PC-9 (cell line): Measurements from ENCODE around the gene SEC16A. TPM values are rescaled to one million over a fixed set of nuclear protein-coding genes. Genes with fewer than 3 reads are reported as not detected.
"Not testable (repeated sequence)": the region's sequence is repeated elsewhere in the genome, so short reads cannot be mapped to it uniquely, and the experiment has no call there.

Experiments used
- BruUV-seq: library from RNA; stranded (reverse); fragments of 400-500 nt; replicated peaks from 2 replicates; lab custom pipeline; 2021; lab: Mats Ljungman, UMichigan
- CTCF ChIA-PET: fragments of 300-600 bp; sonication (Branson Sonifier 250); formaldehyde crosslinking; loops from one replicate; lab custom pipeline; 2022; ENCODE audit warnings: antibody characterized with exemption; lab: Charles Lee
- POLR2A ChIA-PET: fragments of 300-600 bp; sonication (Branson Sonifier 250); formaldehyde crosslinking; loops from one replicate; lab custom pipeline; 2022; ENCODE audit warnings: antibody characterized with exemption; ENCODE audit not compliant: unreplicated experiment; lab: Charles Lee
- DNase-seq, 2 experiments: peaks; one replicate each; pipeline versions ENCODE4 v3.0.0 to v3.0.0-alpha.2; 2015 to 2022; ENCODE audit warnings: mixed read lengths in 1 of 2
- H2AFZ ChIP-seq: fragments of 200-600 bp; sonication (generic); 2 replicates; pipeline ENCODE4 v1.8.1; 2017; ENCODE audit warnings: antibody characterized with exemption
- H3F3A ChIP-seq: fragments of 200-600 bp; sonication (generic); 2 replicates; pipeline ENCODE4 v1.8.1; 2017; ENCODE audit warnings: antibody characterized with exemption, mild to moderate bottlenecking, low read depth; ENCODE audit not compliant: insufficient read depth
- H3K27ac ChIP-seq: fragments of 200-600 bp; sonication (generic); 2 replicates; pipeline ENCODE4 v1.6.1; 2016; ENCODE audit warnings: mixed run types
- H3K27me3 ChIP-seq: fragments of 200-600 bp; sonication (generic); 2 replicates; pipeline ENCODE4 v1.6.1; 2016; ENCODE audit warnings: low read depth, mixed run types; ENCODE audit not compliant: insufficient read depth
- H3K36me3 ChIP-seq: fragments of 200-600 bp; sonication (generic); 2 replicates; pipeline ENCODE4 v1.6.1; 2016; ENCODE audit warnings: low read depth, mixed run types
- H3K4me1 ChIP-seq: fragments of 200-600 bp; sonication (generic); replicated peaks from 2 replicates; pipeline ENCODE4 v1.6.1; 2016; ENCODE audit warnings: mixed run types; ENCODE audit not compliant: insufficient read depth
- H3K4me2 ChIP-seq: fragments of 200-600 bp; sonication (generic); 2 replicates; pipeline ENCODE4 v1.6.1; 2017; ENCODE audit warnings: mixed run types
- H3K4me3 ChIP-seq: fragments of 200-600 bp; sonication (generic); 2 replicates; pipeline ENCODE4 v1.6.1; 2016; ENCODE audit warnings: mixed run types
- H3K79me2 ChIP-seq: fragments of 200-600 bp; sonication (generic); 2 replicates; pipeline ENCODE4 v1.6.1; 2017; ENCODE audit warnings: low read depth, mixed run types
- H3K9me2 ChIP-seq: fragments of 200-600 bp; sonication (generic); 2 replicates; pipeline ENCODE4 v1.8.1; 2017; ENCODE audit warnings: mild to moderate bottlenecking; ENCODE audit not compliant: insufficient read depth
- H3K9me3 ChIP-seq: fragments of 200-600 bp; sonication (generic); 2 replicates; pipeline ENCODE4 v1.8.1; 2016; ENCODE audit warnings: low read depth; ENCODE audit not compliant: insufficient read depth
- H4K20me1 ChIP-seq: fragments of 200-600 bp; sonication (generic); 2 replicates; pipeline ENCODE4 v1.8.1; 2017; ENCODE audit not compliant: insufficient read depth
- EZH2 ChIP-seq: fragments of 200-600 bp; sonication (generic); IDR thresholded peaks from 2 replicates; pipeline ENCODE4 v1.8.0; 2017; ENCODE audit warnings: antibody characterized with exemption, low read depth
- intact Hi-C: fragments of 100-400 bp; cut with micrococcal nuclease; formaldehyde crosslinking; loops from one replicate; pipeline ENCODE4 v1.10.0; 2022; ENCODE audit not compliant: unreplicated experiment
- total RNA-seq: library from RNA; stranded (reverse); gene quantifications from 2 replicates; pipeline ENCODE4 v1.2.3, GENCODE V29; 2021
- TF ChIP-seq, protein P1 (sequence below): fragments of 200-600 bp; sonication (generic); conservative IDR thresholded peaks from 2 replicates; pipeline ENCODE4 v1.6.1; 2017; ENCODE audit warnings: mixed run types, antibody characterized with exemption, mild to moderate bottlenecking, moderate library complexity

SEC16A gene
- total RNA-seq, 1 experiment from 2014 or later = 81.8 TPM

DNA sequence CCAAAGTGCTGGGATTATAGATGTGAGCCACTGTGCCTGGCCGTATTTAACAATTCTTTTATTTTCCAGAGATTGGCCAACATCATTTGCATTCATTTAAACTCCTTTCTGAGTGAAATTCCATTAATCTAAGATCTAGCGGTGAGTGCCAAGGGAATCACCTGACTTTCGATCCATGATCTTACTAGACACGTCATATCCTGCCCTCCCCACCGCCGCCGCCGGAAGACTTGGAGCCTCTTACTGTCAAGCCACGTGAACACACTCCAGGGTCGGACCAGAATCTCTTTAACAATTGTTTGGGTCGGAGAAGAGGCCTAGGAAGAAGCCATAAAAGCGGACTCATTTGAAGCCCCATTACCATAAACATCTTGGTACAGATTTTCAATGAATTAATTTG is 56.1 kb downstream of the SEC16A start:
- Histone ChIP-seq H2AFZ (no peak overlapping the region), H3K9me2 (no peaks in the 10 kb centered on the region), H4K20me1 (peaks cover 8% of the 10 kb centered on the region; the same call in 1 of the 2 replicates), H3K4me2 (no peak overlapping the region), H3K27ac (no peak overlapping the region), H3K79me2 (no peaks in the 10 kb centered on the region), H3F3A (peaks cover 33% of the 10 kb centered on the region; the same call in 1 of the 2 replicates), H3K4me1 (no peaks in the 10 kb centered on the region), H3K9me3 (no peaks in the 10 kb centered on the region), H3K27me3 (no peaks in the 10 kb centered on the region), H3K4me3 (no peak overlapping the region), H3K36me3 (no peaks in the 10 kb centered on the region)
- TF ChIP-seq EZH2 = no peak
- TF ChIP-seq, protein P1, sequence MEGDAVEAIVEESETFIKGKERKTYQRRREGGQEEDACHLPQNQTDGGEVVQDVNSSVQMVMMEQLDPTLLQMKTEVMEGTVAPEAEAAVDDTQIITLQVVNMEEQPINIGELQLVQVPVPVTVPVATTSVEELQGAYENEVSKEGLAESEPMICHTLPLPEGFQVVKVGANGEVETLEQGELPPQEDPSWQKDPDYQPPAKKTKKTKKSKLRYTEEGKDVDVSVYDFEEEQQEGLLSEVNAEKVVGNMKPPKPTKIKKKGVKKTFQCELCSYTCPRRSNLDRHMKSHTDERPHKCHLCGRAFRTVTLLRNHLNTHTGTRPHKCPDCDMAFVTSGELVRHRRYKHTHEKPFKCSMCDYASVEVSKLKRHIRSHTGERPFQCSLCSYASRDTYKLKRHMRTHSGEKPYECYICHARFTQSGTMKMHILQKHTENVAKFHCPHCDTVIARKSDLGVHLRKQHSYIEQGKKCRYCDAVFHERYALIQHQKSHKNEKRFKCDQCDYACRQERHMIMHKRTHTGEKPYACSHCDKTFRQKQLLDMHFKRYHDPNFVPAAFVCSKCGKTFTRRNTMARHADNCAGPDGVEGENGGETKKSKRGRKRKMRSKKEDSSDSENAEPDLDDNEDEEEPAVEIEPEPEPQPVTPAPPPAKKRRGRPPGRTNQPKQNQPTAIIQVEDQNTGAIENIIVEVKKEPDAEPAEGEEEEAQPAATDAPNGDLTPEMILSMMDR = no peak
- intact Hi-C loops = no loop called here
- no TSS peak for BruUV-seq
- ChIA-PET CTCF (no interaction called here), POLR2A (no interaction called here)
- DNase-seq = no peak

DNA sequence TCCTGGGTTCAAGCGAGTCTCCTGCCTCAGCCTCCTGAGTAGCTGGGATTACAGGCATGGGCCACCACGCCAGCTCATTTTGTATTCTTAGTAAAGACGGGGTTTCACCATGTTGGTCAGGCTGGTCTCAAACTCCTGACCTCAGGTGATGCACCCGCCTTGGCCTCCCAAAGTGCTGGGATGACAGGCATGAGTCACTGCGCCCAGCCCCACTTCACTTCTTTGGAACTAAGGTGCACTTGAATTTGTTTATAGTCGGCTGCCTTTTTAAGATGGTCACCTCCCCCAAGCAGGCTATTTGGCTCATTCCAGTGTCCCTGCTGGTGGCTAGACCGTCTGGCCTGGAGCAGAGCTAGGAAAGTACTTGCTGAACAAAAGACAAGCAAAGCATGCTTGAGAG is 57.5 kb downstream of the SEC16A start:
- not testable (repeated sequence) for BruUV-seq, H3K27ac ChIP-seq

DNA sequence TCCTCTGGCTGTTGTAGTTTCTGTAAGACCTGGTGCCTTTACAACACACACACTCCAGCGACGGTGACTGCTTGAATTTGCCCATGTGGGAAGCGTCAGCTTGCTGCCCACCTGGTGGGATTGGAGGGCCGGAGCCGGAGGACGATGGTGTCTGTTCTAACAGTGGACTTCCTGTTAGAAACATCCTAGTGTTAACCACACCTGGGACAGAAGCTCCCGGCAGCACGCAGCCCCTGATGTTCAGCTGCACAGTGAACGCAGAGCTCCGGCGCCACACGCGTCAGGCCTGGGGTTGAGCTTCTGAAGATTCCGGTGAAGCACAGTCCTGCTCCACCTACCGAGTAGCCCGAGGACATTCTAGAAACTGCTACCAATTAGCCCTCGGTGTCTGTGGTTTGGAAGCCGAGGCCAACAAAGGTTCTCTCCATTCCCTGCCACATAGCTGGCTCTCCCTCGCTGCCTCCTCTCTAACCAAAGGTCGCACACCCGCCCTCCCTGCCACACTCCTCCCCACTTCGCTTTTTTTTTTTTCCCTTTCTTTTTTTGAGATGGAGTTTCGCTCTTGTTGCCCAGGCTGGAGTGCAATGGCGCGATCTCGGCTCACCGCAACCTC is 58.0 kb downstream of the SEC16A start:
- H3K4me2 ChIP-seq = no peak overlapping the region
- ChIA-PET CTCF (interaction anchor here (0.6 kb wide), 2 partner anchors 62 to 221 kb away, joined by 3 read pairs; no protein-coding TSS in a partner anchor), POLR2A (interaction anchor here (0.7 kb wide), 1 partner anchor 34 kb away, joined by 10 read pairs; no protein-coding TSS in a partner anchor)
- TF ChIP-seq, protein P1 = no peak
- no peak for TF ChIP-seq EZH2
- no TSS peak for BruUV-seq
- no peaks in the 10 kb centered on the region for H3K9me2 ChIP-seq
- peaks cover 8% of the 10 kb centered on the region; the same call in 1 of the 2 replicates for H4K20me1 ChIP-seq
- no peaks in the 10 kb centered on the region for H3K27me3 ChIP-seq
- H3K4me3 ChIP-seq = no peak overlapping the region
- H3K4me1 ChIP-seq = no peaks in the 10 kb centered on the region
- no peaks in the 10 kb centered on the region for H3K79me2 ChIP-seq
- no peaks in the 10 kb centered on the region for H3K36me3 ChIP-seq
- H3K9me3 ChIP-seq = no peaks in the 10 kb centered on the region
- no peak for DNase-seq
- peaks cover 33% of the 10 kb centered on the region; the same call in 1 of the 2 replicates for H3F3A ChIP-seq
- no peak overlapping the region for H2AFZ ChIP-seq
- intact Hi-C loops = no loop called here
- no peak overlapping the region for H3K27ac ChIP-seq

More for the DNA sequence above, 57.5 kb downstream of the SEC16A start:
- H3K4me2 ChIP-seq, H3K4me3 ChIP-seq, H3K9me3 ChIP-seq, H3K36me3 ChIP-seq, H4K20me1 ChIP-seq, H3K9me2 ChIP-seq, DNase-seq, intact Hi-C loops, H3K79me2 ChIP-seq, H3K27me3 ChIP-seq, H3K4me1 ChIP-seq, H2AFZ ChIP-seq: not testable (repeated sequence)
- peaks cover 33% of the 10 kb centered on the region; the same call in 1 of the 2 replicates for H3F3A ChIP-seq
- ChIA-PET CTCF (interaction anchor here (0.6 kb wide), 2 partner anchors 63 to 220 kb away, joined by 3 read pairs; no protein-coding TSS in a partner anchor), POLR2A (interaction anchor here (0.6 to 0.7 kb wide), 3 partner anchors 9 to 365 kb away, joined by 3 to 10 read pairs (median 5); no protein-coding TSS in a partner anchor)
